ENCODE measurements around the gene MFSD6. TPM values are rescaled to one million over a fixed set of nuclear protein-coding genes. Genes with fewer than 3 reads are reported as not detected.
"Not testable (repeated sequence)": the region's sequence is repeated elsewhere in the genome, so short reads cannot be mapped to it uniquely, and the experiment has no call there.

Gene MFSD6
- total RNA-seq, 2 experiments from 2014 or later = 21.0 to 21.6 TPM

DNA sequence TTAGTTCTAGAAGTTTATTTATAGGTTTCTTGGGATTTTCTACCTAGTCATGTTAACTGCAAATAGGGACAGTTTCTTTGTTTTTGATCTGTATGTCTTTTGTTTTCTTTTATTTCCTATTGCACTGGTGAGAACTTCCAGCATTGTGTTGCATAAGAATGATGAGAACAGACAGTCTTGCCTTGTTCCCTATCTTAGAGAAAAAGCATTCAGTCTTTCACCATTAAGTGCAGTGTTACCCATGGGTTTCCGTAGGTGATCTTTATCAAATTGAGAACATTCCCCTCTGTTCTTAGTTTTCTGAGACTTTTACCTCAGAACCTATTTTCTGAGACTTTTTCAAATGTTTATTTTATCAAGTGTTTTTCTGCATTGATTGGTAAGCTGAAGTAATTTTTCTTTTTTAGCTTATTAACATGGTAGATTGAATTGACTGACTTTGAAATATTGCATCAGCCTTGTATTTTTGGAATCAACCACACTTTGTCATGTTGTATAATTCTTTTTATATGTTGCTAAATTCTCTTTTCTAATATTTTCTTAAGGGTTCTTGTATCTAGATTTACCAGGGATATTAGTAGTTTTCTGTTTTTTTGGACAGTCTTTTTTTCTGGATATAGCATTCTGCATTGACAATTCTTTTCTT lies 17.2 kb downstream of the MFSD6 start:
- no peak for DNase-seq
- peaks cover 58% of the 10 kb centered on the region for H3K4me1 Mint-ChIP-seq (ENCODE audit: low read depth)
- no peaks in the 10 kb centered on the region for H3K9me3 Mint-ChIP-seq
- CTCF ChIA-PET = interaction anchor here (1.4 kb wide), 1 partner anchor 9 kb away, joined by 5 read pairs; no protein-coding TSS in a partner anchor
- intact Hi-C loops (cut with micrococcal nuclease) = loop anchor here (1.0 kb wide), 1 partner anchor 16 kb away; no protein-coding TSS in a partner anchor
- H3K4me3 Mint-ChIP-seq = no peak overlapping the region
- peaks cover 26% of the 10 kb centered on the region for H3K36me3 Mint-ChIP-seq (ENCODE audit: low read depth)
- H3K27me3 Mint-ChIP-seq (ENCODE audit: low read depth) = no peaks in the 10 kb centered on the region
- H3K27ac Mint-ChIP-seq = peak overlapping the region; percentile 62

GRCh38 chr2:190425883-190426658 lies 17.9 kb downstream of the MFSD6 start:
- Mint-ChIP-seq H3K36me3 (ENCODE audit: low read depth) (peaks cover 26% of the 10 kb centered on the region), H3K9me3 (no peaks in the 10 kb centered on the region), H3K27me3 (ENCODE audit: low read depth) (no peaks in the 10 kb centered on the region), H3K4me3 (no peak overlapping the region), H3K4me1 (ENCODE audit: low read depth) (peaks cover 50% of the 10 kb centered on the region), H3K27ac (peak overlapping the region; percentile 62)
- DNase-seq = no peak
- intact Hi-C loops (cut with micrococcal nuclease) = loop anchor here (1.0 kb wide), 1 partner anchor 17 kb away; no protein-coding TSS in a partner anchor
- CTCF ChIA-PET = no interaction called here

DNA sequence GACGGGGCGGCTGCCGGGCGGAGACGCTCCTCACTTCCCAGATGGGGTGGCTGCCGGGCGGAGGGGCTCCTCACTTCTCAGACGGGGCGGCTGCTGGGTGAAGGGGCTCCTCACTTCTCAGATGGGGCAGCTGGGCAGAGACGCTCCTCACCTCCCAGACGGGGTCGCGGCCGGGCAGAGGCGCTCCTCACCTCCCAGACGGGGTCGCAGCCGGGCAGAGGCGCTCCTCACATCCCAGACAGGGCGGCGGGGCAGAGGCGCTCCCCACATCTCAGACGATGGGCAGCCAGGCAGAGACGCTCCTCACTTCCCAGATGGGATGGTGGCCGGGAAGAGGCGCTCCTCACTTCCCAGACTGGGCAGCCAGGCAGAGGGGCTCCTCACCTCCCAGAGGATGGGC lies 22.7 kb downstream of the MFSD6 start:
- H3K9me3 Mint-ChIP-seq; DNase-seq; intact Hi-C loops (cut with micrococcal nuclease); H3K27me3 Mint-ChIP-seq (ENCODE audit: low read depth); CTCF ChIA-PET; H3K27ac Mint-ChIP-seq; H3K4me3 Mint-ChIP-seq: not testable (repeated sequence)
- peaks cover 29% of the 10 kb centered on the region for H3K36me3 Mint-ChIP-seq (ENCODE audit: low read depth)
- H3K4me1 Mint-ChIP-seq (ENCODE audit: low read depth) = peaks cover 57% of the 10 kb centered on the region

- Mint-ChIP-seq H3K4me1 (ENCODE audit: low read depth) (peaks cover 47% of the 10 kb centered on the region), H3K4me3 (no peak overlapping the region), H3K36me3 (ENCODE audit: low read depth) (peaks cover 31% of the 10 kb centered on the region), H3K27ac (peak overlapping the region; percentile 66), H3K27me3 (ENCODE audit: low read depth) (no peaks in the 10 kb centered on the region), H3K9me3 (no peaks in the 10 kb centered on the region)
- intact Hi-C loops (cut with micrococcal nuclease) = loop anchor here (1.0 kb wide), 1 partner anchor 16 kb away; no protein-coding TSS in a partner anchor
- CTCF ChIA-PET = no interaction called here
- no peak for DNase-seq
Observed at GRCh38 chr2:190431907-190432306, 23.8 kb downstream of the MFSD6 start.

DNA sequence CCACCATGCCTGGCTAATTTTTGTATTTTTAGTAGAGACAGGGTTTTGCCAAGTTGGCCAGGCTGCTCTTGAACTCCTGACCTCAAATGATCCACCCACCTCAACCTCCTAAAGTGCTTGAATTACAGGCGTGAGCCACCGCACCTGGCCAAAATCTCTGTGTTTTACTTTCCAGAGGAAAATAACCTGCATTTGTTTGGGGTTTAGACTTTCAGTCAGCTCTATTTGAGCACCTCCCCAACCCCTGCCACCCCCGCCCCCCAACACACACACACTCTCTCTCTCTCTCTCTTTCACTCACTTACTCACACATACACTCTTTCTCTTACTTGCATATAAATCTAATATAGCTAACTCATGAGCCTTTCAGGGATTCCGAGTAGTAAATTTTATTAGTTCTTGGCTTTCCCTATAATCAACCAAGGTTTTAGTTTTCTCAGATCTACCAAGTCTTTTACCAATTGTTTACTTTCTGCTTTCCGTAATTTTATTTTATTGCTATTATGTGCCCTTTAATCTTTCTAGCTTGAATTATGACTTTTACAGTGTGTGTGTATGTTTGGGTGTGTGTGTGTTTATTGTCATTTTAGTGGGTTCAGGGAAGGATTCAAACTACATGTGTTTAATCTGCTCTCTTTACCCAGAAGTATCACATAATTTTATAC lies 24.5 kb downstream of the MFSD6 start:
- H3K36me3 Mint-ChIP-seq (ENCODE audit: low read depth) = peaks cover 31% of the 10 kb centered on the region
- DNase-seq = peak; percentile 19
- intact Hi-C loops (cut with micrococcal nuclease) = loop anchor here (1.0 kb wide), 1 partner anchor 16 kb away; no protein-coding TSS in a partner anchor
- peaks cover 49% of the 10 kb centered on the region for H3K4me1 Mint-ChIP-seq (ENCODE audit: low read depth)
- H3K27ac Mint-ChIP-seq = no peak overlapping the region
- no peak overlapping the region for H3K4me3 Mint-ChIP-seq
- H3K27me3 Mint-ChIP-seq (ENCODE audit: low read depth) = no peaks in the 10 kb centered on the region
- CTCF ChIA-PET = interaction anchor here (0.7 to 1.0 kb wide), 2 partner anchors 9 to 15 kb away, joined by 3 to 4 read pairs; no protein-coding TSS in a partner anchor
- no peaks in the 10 kb centered on the region for H3K9me3 Mint-ChIP-seq

GRCh38 chr2:190435031-190435670 lies 27.0 kb downstream of the MFSD6 start:
- Mint-ChIP-seq H3K4me3 (no peak overlapping the region), H3K9me3 (no peaks in the 10 kb centered on the region), H3K4me1 (ENCODE audit: low read depth) (peaks cover 59% of the 10 kb centered on the region), H3K27ac (no peak overlapping the region), H3K36me3 (ENCODE audit: low read depth) (peaks cover 28% of the 10 kb centered on the region), H3K27me3 (ENCODE audit: low read depth) (no peaks in the 10 kb centered on the region)
- no peak for DNase-seq
- CTCF ChIA-PET = interaction anchor here (0.9 kb wide), 1 partner anchor 14 kb away, joined by 3 read pairs; no protein-coding TSS in a partner anchor
- intact Hi-C loops (cut with micrococcal nuclease) = no loop called here

DNA sequence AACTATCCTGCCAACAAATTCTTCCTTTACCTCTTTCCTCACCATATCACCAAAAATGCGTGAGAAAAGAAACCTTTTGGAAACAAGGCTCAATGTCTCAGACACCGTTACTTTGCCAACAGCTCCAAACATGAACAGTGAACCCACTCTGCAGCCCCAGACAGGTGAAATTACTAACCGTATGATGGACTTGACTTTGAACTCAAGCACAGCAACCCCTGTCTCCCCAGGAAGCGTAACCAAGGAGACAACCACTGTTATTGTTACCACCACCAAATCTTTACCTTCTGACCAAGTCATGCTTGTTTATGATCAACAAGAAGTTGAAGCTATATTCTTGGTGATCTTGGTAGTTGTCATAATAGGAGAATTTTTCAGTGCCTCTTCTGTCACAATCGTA lies 28.4 kb downstream of the MFSD6 start:
- H3K4me3 Mint-ChIP-seq = no peak overlapping the region

GRCh38 chr2:190440113-190440512 lies 32.0 kb downstream of the MFSD6 start:
- peaks cover 64% of the 10 kb centered on the region for H3K4me1 Mint-ChIP-seq (ENCODE audit: low read depth)
- DNase-seq = no peak
- H3K9me3 Mint-ChIP-seq = no peaks in the 10 kb centered on the region
- intact Hi-C loops (cut with micrococcal nuclease) = no loop called here
- H3K27ac Mint-ChIP-seq = no peak overlapping the region
- no peak overlapping the region for H3K4me3 Mint-ChIP-seq
- H3K27me3 Mint-ChIP-seq (ENCODE audit: low read depth) = no peaks in the 10 kb centered on the region
- H3K36me3 Mint-ChIP-seq (ENCODE audit: low read depth) = peaks cover 26% of the 10 kb centered on the region
- CTCF ChIA-PET = no interaction called here

More for the DNA sequence above, 28.4 kb downstream of the MFSD6 start:
- Mint-ChIP-seq H3K27me3 (ENCODE audit: low read depth) (no peaks in the 10 kb centered on the region), H3K27ac (no peak overlapping the region), H3K4me1 (ENCODE audit: low read depth) (peaks cover 66% of the 10 kb centered on the region), H3K9me3 (no peaks in the 10 kb centered on the region), H3K36me3 (ENCODE audit: low read depth) (peaks cover 28% of the 10 kb centered on the region)
- CTCF ChIA-PET = interaction anchor here (1.1 kb wide), 1 partner anchor 12 kb away, joined by 3 read pairs; no protein-coding TSS in a partner anchor
- intact Hi-C loops (cut with micrococcal nuclease) = no loop called here
- DNase-seq = no peak

DNA sequence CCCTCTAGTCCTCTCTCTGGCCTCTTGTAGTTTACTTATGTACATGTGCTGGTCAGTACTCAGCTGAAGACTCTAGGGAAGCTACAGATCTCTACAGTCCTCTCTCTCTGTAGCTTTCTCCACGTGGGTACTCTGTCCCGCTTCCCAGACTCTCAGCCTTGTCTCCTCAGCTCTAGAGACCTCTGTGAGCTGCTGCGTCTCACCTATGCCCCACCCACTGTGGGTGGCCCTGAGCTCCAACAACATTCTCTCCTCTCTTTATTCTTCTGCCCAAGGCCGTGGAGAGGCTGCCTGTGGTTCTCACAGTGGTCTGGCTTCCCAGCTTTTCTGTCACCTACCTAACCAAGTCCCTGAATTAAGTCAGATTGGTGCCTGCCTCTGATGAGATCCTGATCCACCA lies 33.4 kb downstream of the MFSD6 start:
- CTCF ChIA-PET = no interaction called here
- no peak overlapping the region for H3K27ac Mint-ChIP-seq
- H3K9me3 Mint-ChIP-seq = no peaks in the 10 kb centered on the region
- H3K36me3 Mint-ChIP-seq (ENCODE audit: low read depth) = peaks cover 15% of the 10 kb centered on the region
- no peaks in the 10 kb centered on the region for H3K27me3 Mint-ChIP-seq (ENCODE audit: low read depth)
- intact Hi-C loops (cut with micrococcal nuclease) = no loop called here
- no peak for DNase-seq
- H3K4me3 Mint-ChIP-seq = no peak overlapping the region
- peaks cover 66% of the 10 kb centered on the region for H3K4me1 Mint-ChIP-seq (ENCODE audit: low read depth)

DNA sequence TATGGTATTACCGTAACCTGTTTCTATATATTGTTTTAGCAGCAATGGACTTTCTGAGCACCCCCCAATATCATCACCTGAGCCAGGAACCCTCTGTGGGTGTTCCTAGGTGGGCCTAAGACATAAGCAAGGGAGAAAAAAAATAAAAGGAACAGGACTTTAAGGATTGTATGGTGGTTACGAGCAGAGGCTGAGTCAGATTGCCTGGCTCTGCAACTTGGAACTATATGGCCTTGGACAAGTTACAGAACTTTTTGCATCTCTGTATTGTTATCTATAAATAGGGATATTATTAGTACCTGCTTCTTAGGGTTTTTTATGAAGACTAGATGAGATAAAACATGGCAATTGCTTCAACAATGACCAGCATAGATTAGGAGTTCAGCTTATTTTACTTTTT lies 34.9 kb downstream of the MFSD6 start:
- H3K27ac Mint-ChIP-seq = no peak overlapping the region
- H3K4me1 Mint-ChIP-seq (ENCODE audit: low read depth) = peaks cover 64% of the 10 kb centered on the region

GRCh38 chr2:190443778-190444481 lies 35.8 kb downstream of the MFSD6 start:
- Mint-ChIP-seq H3K4me3 (no peak overlapping the region), H3K4me1 (ENCODE audit: low read depth) (peaks cover 63% of the 10 kb centered on the region), H3K27me3 (ENCODE audit: low read depth) (no peaks in the 10 kb centered on the region), H3K9me3 (no peaks in the 10 kb centered on the region), H3K27ac (peak overlapping the region; percentile 59), H3K36me3 (ENCODE audit: low read depth) (peaks cover 7% of the 10 kb centered on the region)
- CTCF ChIA-PET = no interaction called here
- no peak for DNase-seq
- intact Hi-C loops (cut with micrococcal nuclease) = no loop called here

More for the DNA sequence above, 34.9 kb downstream of the MFSD6 start:
- Mint-ChIP-seq H3K9me3 (no peaks in the 10 kb centered on the region), H3K27me3 (ENCODE audit: low read depth) (no peaks in the 10 kb centered on the region), H3K4me3 (no peak overlapping the region), H3K36me3 (ENCODE audit: low read depth) (peaks cover 9% of the 10 kb centered on the region)
- intact Hi-C loops (cut with micrococcal nuclease) = no loop called here
- DNase-seq = no peak
- CTCF ChIA-PET = no interaction called here

Measured in activated naive CD4-positive, alpha-beta T cell treated with anti-CD3 and anti-CD28 coated beads for 36 hours (primary cell).